GM18507 (cell line): ENCODE measurements around the gene HHAT.
"Not testable (repeated sequence)": the region's sequence is repeated elsewhere in the genome, so short reads cannot be mapped to it uniquely, and the experiment has no call there.

ENCODE experiments used
- DNase-seq: peaks from one replicate; pipeline ENCODE4 v3.0.0; 2011; ENCODE audit warnings: low read depth; ENCODE audit not compliant: insufficient read length; ENCODE audit errors: extremely low spot score
- FAIRE-seq: peaks from 2 replicates; lab custom pipeline; 2011; peaks lifted over from hg19 to GRCh38; lab: Jason Lieb, UNC

HHAT gene

GRCh38 chr1:210377731-210378333, 49.1 kb downstream of the HHAT start:
- no peak for DNase-seq

DNA sequence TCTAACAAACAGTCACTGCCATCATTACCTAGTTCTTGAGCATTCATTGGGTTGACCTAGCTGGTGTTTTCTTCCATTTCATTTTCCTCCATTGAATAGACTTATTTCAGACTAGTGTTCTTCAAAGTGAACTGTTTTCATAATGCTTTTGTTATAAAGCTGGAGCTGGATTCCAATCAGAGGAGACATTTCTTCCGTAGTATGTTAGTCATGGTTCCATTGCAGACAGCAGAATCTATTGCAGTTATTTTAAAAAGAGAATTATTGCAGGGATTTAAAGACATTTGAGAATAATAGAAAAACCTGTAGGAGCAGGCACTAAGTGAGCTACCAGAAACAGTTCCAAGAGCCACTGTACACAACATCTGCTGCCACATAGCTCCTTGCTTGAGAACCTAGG, 50.0 kb downstream of the HHAT start:
- no peak for DNase-seq
- no peak for FAIRE-seq

More at GRCh38 chr1:210377731-210378333, 49.1 kb downstream of the HHAT start:
- FAIRE-seq, result no peak

DNA sequence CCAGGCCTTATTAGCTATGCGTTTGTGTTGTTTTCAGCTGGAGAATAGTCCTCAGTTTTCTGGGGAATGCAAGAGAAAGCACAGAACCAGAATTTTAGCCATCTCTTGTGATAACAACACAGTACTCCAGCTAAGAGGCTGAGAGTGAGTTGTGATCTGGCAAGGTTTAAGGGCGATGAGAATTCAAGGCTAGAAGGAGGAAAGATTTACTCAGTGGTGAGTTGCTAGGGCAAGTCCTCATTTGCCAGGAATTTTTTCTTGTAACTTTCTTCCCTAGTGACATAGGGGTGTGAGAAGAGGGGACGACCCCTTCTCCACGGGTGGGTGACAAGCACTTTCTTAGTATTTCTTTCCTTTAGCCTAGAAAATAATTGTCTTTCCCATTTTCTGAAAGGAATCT, 53.2 kb downstream of the HHAT start:
- no peak for DNase-seq
- FAIRE-seq, result no peak

- FAIRE-seq (no peak), DNase-seq (no peak)
These were observed 55.9 kb downstream of the HHAT start for GRCh38 chr1:210384625-210385024.

DNA sequence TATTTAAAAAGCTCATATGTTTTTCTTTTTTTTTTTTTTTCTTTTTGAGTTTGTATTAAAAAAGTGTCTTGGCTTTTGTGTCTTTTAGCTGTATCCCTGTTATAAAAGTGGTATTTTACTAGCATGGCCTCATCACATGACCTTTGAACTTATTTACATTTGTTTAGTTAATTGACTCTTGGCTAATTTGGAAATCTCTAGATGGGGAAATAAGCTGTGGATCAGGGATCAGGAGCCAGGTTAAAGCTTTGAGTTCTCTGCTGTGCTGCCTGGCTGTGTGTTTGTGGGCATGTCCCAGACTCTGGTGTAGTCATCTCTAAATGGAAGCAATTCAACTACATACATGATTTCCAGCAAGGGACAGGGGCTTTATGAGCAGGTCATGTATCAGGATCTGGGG, 56.5 kb downstream of the HHAT start:
- no peak for DNase-seq
- no peak for FAIRE-seq

DNA sequence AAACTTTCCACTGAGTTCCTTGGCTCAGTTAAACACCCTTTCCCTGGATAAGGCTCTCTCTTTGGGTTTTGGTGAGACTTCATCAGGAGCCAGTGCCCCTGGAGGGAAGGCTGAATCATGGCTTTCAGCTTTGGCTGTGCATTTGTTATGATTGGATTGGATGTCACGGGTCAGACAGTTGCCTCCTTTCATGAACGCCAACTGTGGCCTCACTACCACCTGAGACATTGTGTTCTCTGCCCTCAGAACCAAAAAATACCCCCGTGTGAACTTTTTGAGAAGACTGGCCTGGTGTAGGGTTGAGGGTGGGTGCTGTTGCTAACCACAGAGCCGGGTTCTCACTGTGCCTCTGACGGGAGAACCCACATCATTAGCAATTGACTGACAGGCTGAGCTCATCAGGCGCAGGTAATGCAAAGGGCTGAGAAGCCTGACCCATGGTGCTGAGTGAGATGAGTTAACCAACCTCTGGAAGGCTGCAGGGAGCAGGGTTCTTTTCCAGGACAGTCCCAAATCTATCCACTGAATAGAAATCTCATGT, 65.6 kb downstream of the HHAT start:
- FAIRE-seq (no peak), DNase-seq (no peak)

DNA sequence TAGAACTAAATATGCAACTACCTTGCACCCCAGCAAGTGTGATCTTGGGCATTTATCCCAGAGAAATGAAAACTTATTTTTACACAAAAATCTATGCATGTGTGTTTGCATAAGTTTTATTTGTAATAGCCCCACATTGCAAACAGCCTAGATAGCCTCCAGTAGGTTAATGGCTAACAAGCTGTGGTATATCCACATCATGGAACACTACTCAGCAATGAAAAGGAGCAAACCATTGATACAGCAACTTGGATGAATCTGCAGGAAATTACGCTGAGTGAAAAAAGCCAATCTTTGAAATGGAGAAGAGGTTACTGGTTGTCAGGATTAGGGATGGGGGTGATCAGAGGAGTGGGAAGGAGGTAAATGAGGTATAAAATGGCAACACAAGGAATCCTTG, 67.8 kb downstream of the HHAT start:
- no peak for FAIRE-seq

DNA sequence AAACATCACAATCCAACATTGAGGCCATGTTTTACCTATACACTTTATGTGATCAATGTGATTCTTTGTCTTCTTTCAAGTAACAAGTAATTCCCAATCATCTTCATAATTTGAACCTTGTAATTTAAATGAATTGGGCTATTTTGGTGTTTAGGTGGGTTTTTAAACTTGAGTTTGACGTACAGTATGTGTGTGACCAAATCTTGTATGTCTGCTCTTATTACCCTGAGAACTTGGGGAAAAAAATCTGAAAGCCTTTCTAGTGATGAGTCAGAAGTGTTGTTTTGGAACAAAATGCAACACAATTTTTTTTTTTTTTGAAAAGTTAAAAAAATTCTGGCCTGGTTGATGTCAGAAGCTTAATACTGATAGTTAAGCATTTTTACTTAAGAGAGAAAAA, 68.5 kb downstream of the HHAT start:
- no peak for DNase-seq

More for the DNA sequence above, 67.8 kb downstream of the HHAT start:
- no peak for DNase-seq

DNA sequence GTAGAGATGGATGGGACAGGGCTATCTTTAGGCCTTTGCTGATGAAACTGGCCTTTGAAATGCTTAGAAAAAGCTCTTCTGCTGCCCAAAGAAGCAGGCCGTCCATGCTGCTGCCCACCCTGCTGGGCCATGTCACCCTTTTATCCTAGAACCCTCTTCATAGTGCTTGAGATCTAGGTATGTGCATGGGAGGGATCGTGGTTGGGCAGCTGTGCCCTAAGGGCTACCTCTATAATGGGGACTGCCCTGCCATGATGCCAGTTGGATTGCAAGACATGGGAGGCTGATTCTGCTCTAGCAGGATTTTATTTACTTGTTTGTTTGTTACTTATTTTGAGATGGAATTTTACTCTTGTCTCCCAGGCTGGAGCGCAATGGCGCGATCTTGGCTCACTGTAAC, 69.0 kb downstream of the HHAT start:
- FAIRE-seq (no peak), DNase-seq (no peak)

More for the DNA sequence above, 68.5 kb downstream of the HHAT start:
- no peak for FAIRE-seq

- FAIRE-seq, result no peak
- no peak for DNase-seq
These were observed 69.8 kb downstream of the HHAT start for GRCh38 chr1:210398466-210398865.

DNA sequence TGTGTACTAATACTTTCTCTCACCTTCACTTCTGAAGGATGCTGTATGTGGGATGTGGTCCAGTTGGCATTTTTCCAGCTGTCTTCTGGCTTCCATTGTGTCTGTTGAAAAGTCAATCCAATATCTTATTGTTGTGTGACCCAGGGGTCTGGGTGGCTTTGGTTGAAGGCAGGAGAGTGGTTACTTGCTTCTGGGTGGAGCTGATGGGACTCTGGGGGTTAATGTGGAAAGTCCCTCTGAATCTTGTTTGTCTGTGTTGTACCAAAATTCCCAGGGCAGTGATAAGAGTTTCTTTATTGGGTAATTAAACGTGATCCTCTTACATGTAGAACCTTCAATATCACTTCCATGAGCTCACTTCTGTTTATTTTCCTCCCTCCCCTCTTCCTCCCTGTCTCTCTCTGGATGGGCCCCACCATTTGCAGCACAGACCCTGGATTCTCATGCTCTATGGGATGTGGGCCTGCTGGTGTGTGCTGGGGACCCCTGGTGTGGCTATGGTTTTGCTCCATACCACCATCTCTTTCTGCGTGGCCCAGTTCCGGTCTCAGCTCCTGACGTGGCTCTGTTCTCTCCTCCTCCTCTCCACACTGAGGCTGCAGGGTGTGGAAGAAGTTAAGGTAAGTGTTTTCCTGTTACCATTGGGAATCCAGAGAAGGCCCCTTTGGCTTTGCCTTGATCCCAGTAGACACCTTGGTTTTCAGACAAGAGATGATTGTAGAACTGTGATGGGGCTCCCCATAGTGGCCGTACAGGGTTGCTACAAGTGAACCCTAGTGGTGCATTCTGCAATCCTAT, 71.5 kb downstream of the HHAT start:
- DNase-seq, result peak; percentile 26
- peak; percentile 82 for FAIRE-seq

- DNase-seq, result no peak
- FAIRE-seq, result no peak
These were observed 73.9 kb downstream of the HHAT start for GRCh38 chr1:210402560-210402959.

GRCh38 chr1:210405316-210405715, 76.6 kb downstream of the HHAT start:
- DNase-seq, result no peak
- FAIRE-seq, result no peak

GRCh38 chr1:210406341-210406740, 77.6 kb downstream of the HHAT start:
- DNase-seq, FAIRE-seq: not testable (repeated sequence)

- peak; percentile 87 for FAIRE-seq
- peak; percentile 38 for DNase-seq
These were observed 78.6 kb downstream of the HHAT start for GRCh38 chr1:210407207-210407886.

DNA sequence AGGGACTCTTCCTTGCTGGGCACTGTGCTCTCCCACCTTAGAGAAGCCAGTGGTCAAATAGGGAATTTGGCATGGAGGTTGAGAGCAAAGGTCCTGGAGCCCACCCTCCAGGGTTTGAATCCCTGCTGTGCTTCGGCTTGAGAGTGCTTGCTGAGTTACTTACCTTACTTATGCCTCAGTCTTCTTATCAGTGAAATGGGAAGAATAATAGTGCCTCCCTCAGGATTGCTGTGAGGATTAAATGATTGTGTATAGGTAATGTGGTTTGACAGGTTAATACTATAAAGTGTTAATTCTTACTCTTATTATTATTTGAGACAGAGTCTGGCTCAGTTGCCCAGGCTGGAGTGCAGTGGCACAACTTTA, 79.2 kb downstream of the HHAT start:
- FAIRE-seq, result no peak

GRCh38 chr1:210412240-210412639, 83.5 kb downstream of the HHAT start:
- DNase-seq (no peak), FAIRE-seq (no peak)

More for the DNA sequence above, 79.2 kb downstream of the HHAT start:
- no peak for DNase-seq

GRCh38 chr1:210413951-210414350, 85.2 kb downstream of the HHAT start:
- no peak for DNase-seq
- FAIRE-seq, result no peak

GRCh38 chr1:210415846-210416448, 87.2 kb downstream of the HHAT start:
- DNase-seq (no peak), FAIRE-seq (no peak)

- no peak for FAIRE-seq
- no peak for DNase-seq
These were observed 88.0 kb downstream of the HHAT start for GRCh38 chr1:210416681-210417080.
